Brain microvascular endothelial cell (primary cell): ENCODE results near the gene VRK2.

Experiments
- DNase-seq: peaks from one replicate; pipeline ENCODE4 v3.0.0-alpha.2; 2020
- H3K27ac ChIP-seq: fragments of 250-450 bp; sonication (Bioruptor Pico); 2 replicates; pipeline ENCODE4 v1.5.1; 2020; ENCODE audit warnings: mild to moderate bottlenecking, moderate library complexity
- H3K27me3 ChIP-seq: fragments of 250-450 bp; sonication (Bioruptor Pico); replicated peaks from 2 replicates; pipeline ENCODE4 v1.5.1; 2020; ENCODE audit warnings: mild to moderate bottlenecking
- H3K36me3 ChIP-seq: fragments of 250-450 bp; sonication (Bioruptor Pico); replicated peaks from 2 replicates; pipeline ENCODE4 v1.5.1; 2020; ENCODE audit warnings: mild to moderate bottlenecking
- H3K4me3 ChIP-seq: 2 replicates; pipeline ENCODE4 v1.5.1; 2011; ENCODE audit warnings: low read depth, mild to moderate bottlenecking, control low read depth, low read length, moderate library complexity
- CTCF ChIP-seq: IDR thresholded peaks from 2 replicates; pipeline ENCODE4 v1.5.1; 2011; ENCODE audit warnings: low read depth, mild to moderate bottlenecking, moderate library complexity, low read length, control low read depth, inconsistent platforms; ENCODE audit errors: missing control alignments
- in situ Hi-C: cut with HindIII; loops from 2 replicates; pipeline ENCODE4 v1.10.0; 2017; ENCODE audit warnings: low sequenced_read_pairs, low pct_ligation_motif_present

VRK2 gene

GRCh38 chr2:58047373-58047935, 848 bp downstream of the VRK2 start:
- Histone ChIP-seq H3K36me3 (no peaks in the 10 kb centered on the region), H3K4me3 (peak overlapping the region; percentile 76), H3K27ac (no peak overlapping the region), H3K27me3 (no peaks in the 10 kb centered on the region)
- no peak for TF ChIP-seq CTCF
- DNase-seq: no peak
- in situ Hi-C loops: no loop called here

- H3K4me3 ChIP-seq: no peak overlapping the region
- DNase-seq: no peak
- H3K27me3 ChIP-seq: no peaks in the 10 kb centered on the region
- no peaks in the 10 kb centered on the region for H3K36me3 ChIP-seq
- no peak for TF ChIP-seq CTCF
- in situ Hi-C loops: no loop called here
- H3K27ac ChIP-seq: no peak overlapping the region
Observed at GRCh38 chr2:58047961-58048360, 1.4 kb downstream of the VRK2 start.

- in situ Hi-C loops: no loop called here
- DNase-seq: no peak
- Histone ChIP-seq H3K36me3 (no peaks in the 10 kb centered on the region), H3K27ac (no peak overlapping the region), H3K4me3 (no peak overlapping the region), H3K27me3 (no peaks in the 10 kb centered on the region)
- TF ChIP-seq CTCF: no peak
Observed at GRCh38 chr2:58051445-58051844, 4.8 kb downstream of the VRK2 start.

GRCh38 chr2:58052978-58053377, 6.4 kb downstream of the VRK2 start:
- TF ChIP-seq CTCF: no peak
- Histone ChIP-seq H3K27ac (no peak overlapping the region), H3K27me3 (no peaks in the 10 kb centered on the region), H3K4me3 (no peak overlapping the region), H3K36me3 (no peaks in the 10 kb centered on the region)
- no peak for DNase-seq
- in situ Hi-C loops: no loop called here

GRCh38 chr2:58054264-58054663, 7.7 kb downstream of the VRK2 start:
- no peak for TF ChIP-seq CTCF
- no peaks in the 10 kb centered on the region for H3K27me3 ChIP-seq
- no peak overlapping the region for H3K27ac ChIP-seq
- no peak for DNase-seq
- H3K36me3 ChIP-seq: peaks cover 2% of the 10 kb centered on the region
- H3K4me3 ChIP-seq: no peak overlapping the region
- in situ Hi-C loops: no loop called here

GRCh38 chr2:58055033-58055786, 8.6 kb downstream of the VRK2 start:
- in situ Hi-C loops: no loop called here
- no peak overlapping the region for H3K4me3 ChIP-seq

More at GRCh38 chr2:58055033-58055786, 8.6 kb downstream of the VRK2 start:
- Histone ChIP-seq H3K27ac (no peak overlapping the region), H3K27me3 (no peaks in the 10 kb centered on the region), H3K36me3 (peaks cover 2% of the 10 kb centered on the region)
- TF ChIP-seq CTCF: no peak
- no peak for DNase-seq
